Endometrial microvascular endothelial cells (primary cell): ENCODE data around the gene JSRP1. TPM values are rescaled to one million over a fixed set of nuclear protein-coding genes. Genes with fewer than 3 reads are reported as not detected.
"Not testable (repeated sequence)": the region's sequence is repeated elsewhere in the genome, so short reads cannot be mapped to it uniquely, and the experiment has no call there.

Experiments
- in situ Hi-C: cut with HindIII; loops from 2 replicates; pipeline ENCODE4 v1.10.0; 2017; ENCODE audit warnings: low sequenced_read_pairs, low pct_unique_long_range_greater_than_20kb; ENCODE audit errors: inconsistent ontology term
- total RNA-seq: library from RNA; depleted of rRNA; stranded (reverse); fragments of >200 nt; gene quantifications from one replicate; pipeline ENCODE4 v1.2.3, GENCODE V29; 2015; ENCODE audit errors: inconsistent ontology term

The JSRP1 gene
- total RNA-seq, 1 donor from 2014 or later, result not detected

DNA sequence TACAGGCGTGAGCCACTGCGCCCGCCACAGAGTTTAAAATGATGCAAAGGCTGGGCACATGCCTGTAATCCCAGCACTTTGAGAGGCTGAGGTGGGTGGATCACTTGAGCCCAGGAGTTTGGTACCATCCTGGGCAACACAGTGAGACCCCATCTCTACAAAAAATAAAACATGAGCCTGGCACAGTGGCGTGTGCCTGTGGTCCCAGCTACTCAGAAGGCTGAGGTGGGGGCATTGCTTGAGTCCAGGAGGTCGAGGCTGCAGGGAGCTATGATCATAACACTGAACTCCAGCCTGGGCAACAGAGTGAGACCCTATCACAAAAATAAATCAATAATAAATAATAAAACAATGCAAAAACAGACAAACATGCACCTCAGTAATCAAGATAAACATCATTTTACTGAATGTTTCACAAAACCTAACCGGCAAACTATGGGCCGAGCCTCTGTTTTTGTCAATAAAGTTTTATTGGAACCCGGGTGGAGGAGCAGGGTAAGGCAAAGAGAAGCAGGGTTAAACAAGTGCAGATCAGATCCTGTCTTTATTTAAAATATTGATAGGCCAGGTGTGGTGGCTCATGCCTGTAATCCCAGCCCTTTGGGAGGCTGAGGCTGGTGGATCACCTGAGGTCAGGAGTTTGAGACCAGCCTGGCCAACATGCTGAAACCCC is 27.8 kb upstream of the JSRP1 start:
- in situ Hi-C loops, result no loop called here

DNA sequence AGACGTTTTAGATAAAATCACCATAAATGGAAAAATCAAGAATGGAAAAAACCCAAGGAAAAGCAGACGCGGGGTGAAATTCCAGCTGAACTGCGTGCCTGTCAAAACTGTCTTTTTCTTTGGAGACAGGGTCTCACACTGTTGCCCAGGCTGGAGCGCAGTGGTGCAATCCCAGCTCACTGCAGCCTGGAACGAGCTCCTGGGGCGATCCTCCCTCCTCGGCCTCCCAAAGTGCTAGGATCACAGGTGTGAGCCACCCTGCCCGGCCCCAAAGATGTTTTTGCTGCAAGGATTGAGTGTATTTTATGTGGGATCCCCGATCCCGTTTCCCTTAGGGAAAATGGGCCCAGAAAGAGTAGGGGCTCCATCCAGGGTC is 26.6 kb upstream of the JSRP1 start:
- in situ Hi-C loops, result no loop called here

DNA sequence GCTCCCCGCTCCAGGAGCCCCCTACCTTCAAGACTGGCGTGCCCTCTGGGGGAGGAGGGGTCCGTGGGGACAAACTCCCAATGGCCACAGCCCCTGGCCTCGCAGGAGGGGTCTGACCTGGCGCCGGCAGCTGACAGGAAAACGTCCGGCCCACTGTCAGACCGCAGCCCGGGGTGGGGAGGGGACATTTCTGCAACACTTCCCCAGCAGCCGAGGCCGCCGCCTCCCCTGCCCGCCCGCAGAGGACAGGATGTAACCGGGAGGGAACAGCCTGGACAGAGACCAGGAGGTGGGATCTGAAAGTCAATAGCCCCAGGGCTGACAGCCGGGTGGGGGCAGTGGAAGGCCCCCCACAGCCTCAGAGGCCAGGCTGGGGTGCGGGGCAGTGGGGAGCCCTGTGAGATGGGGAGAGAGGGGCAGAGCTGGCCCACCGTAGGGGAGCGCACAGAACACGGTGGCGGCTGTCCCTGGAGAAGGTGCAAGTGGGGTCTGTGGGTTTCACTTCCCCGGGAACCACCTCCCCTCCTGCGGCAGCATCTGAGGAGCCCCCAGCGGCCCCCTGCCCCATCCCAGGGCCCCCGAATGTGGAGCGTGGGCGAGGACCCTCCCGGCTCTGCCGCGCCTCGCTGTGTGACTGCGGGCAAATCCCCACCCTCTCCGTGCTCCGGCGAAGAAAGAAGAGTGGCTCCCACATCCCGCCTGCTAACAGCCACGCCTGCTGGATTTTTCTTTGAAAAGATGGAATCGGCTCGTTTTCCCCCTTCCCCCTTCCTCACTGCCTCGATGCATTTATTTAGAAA is 26.0 kb upstream of the JSRP1 start, which contains the start of gene PEAK3:
Gene PEAK3, minus strand, starts transcription at position 114 of the 800 bp plus-strand sequence. CDS start 1,244 bp downstream, outside the sequence.
- in situ Hi-C loops, result no loop called here

DNA sequence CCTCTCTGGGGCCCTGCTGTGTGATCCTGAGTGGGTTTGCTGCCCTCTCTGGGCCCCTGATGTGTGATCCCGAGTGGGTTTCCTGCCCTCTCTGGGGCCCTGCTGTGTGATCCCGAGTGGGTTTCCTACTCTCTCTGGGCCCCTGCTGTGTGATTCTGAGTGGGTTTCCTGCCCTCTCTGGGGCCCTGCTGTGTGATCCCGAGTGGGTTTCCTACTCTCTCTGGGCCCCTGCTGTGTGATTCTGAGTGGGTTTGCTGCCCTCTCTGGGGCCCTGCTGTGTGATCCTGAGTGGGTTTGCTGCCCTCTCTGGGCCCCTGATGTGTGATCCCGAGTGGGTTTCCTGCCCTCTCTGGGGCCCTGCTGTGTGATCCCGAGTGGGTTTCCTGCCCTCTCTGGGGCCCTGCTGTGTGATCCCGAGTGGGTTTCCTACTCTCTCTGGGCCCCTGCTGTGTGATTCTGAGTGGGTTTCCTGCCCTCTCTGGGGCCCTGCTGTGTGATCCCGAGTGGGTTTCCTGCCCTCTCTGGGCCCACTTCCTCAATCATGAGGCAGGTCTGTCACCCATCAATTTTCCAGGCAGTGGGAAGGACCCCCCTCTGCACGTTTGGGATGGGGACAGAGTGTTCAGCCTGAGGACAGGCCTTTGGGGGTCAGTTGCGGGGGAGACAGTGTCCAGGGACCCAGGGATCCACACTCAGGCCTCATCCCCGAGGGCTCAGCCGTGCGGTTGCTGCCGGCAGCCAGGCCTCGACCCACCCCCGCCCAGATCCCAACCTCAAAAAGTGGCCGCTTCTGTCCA is 25.2 kb upstream of the JSRP1 start:
- in situ Hi-C loops, result not testable (repeated sequence)

DNA sequence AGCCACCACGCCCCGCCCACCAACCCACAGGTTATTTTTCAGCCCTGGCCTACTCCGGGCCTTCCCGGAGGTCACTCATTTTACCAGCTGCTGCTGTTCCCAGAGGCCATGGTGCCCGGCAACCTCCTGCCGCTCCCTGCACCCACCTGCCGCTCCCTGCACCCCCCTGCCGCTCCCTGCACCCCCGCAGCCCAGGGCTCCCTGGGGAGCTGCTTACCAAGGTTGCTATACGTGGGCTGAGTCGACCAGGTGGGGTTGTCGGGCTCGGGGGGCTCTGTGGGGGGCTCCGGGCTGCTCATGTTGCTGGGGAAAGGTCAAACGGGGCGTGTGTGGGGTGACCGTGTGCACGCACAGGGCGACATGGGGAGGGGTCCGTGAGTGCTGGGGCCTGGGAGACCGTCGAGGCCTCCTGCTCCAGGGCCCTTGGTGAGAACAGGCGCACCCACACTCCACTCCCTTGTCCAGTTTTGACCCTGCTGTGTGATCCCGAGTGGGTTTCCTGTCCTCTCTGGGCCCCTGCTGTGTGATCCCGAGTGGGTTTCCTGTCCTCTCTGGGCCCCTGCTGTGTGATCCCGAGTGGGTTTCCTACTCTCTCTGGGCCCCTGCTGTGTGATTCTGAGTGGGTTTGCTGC is 24.5 kb upstream of the JSRP1 start:
- in situ Hi-C loops, result no loop called here

DNA sequence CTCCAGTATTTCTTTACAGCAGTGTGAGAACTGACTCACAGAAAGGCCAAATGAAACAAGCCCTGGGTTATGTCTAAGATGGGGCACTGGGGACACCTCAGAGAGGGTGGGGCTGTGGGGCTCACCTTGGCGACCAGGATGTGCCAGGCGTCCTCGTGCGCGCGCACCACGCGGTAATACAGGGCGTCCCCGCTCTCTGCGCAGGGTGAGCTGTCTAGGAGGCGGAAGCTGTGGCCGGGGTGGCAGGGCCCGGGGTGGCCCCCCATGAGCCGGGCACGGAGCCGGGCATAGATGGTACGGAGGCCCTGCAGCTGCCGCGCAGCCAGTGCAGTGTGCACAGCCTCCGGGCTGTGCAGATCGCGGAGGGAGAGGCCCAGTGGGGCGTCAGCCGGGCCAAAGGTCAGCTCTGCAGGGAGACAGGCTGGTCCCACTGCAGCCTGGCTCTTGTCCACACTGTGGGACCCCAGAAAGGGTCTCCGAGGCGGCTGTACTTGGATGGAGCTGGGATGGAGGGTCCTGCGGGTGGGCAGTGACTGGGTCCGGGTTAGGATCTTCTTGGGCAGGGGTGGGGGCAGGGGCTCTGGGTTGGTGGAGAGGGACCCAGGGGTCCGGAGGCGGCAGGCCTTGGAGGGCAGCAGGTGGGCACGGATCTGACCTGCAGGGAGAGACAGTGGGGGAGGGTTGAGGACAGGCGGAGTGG is 22.4 kb upstream of the JSRP1 start:
- in situ Hi-C loops, result no loop called here

DNA sequence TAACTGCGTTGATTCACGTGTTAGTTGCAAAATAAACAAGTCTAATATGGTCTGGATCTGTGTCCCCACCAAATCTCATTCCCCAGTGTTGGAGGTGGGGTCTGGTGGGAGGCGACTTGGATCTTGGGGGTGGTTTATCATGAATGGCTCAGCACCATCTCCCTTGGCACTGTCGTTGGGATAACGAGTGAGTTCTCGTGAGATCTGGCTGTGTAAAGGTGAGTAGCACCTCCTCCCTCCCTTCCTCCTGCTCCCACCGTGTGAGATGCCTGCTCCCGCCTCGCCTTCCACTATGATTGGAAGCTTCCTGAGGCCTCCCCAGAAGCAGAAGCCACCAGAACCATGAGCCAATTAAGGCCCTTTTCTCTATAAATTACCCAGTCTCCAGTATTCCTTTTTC is 20.9 kb upstream of the JSRP1 start:
- in situ Hi-C loops, result no loop called here

DNA sequence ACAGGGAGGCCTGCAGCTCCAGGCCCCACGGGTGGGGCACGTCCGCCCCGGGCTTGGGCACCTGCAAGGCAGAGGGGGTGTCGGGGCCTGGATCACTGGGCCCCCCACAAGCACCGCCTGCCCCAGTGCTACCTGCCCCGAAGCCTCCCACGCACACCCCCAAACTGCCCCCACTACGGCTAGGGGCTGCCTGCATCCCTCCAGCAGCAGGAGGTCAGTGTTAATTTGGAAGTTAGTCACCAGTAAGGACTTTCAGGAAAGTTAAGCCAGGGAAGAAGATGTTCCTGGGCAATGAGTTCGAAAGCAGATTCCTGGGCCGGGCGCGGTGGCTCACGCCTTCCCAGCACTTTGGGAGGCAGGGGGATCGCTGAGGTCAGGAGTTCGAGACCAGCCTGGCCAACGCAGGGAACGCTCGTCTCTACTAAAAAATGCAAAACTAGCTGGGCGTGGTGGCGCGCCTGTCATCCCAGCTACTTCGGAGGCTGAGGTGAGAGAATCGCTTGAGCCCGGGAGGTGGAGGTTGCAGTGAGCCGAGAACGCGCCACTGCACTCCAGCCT is 20.3 kb upstream of the JSRP1 start:
- in situ Hi-C loops, result no loop called here

DNA sequence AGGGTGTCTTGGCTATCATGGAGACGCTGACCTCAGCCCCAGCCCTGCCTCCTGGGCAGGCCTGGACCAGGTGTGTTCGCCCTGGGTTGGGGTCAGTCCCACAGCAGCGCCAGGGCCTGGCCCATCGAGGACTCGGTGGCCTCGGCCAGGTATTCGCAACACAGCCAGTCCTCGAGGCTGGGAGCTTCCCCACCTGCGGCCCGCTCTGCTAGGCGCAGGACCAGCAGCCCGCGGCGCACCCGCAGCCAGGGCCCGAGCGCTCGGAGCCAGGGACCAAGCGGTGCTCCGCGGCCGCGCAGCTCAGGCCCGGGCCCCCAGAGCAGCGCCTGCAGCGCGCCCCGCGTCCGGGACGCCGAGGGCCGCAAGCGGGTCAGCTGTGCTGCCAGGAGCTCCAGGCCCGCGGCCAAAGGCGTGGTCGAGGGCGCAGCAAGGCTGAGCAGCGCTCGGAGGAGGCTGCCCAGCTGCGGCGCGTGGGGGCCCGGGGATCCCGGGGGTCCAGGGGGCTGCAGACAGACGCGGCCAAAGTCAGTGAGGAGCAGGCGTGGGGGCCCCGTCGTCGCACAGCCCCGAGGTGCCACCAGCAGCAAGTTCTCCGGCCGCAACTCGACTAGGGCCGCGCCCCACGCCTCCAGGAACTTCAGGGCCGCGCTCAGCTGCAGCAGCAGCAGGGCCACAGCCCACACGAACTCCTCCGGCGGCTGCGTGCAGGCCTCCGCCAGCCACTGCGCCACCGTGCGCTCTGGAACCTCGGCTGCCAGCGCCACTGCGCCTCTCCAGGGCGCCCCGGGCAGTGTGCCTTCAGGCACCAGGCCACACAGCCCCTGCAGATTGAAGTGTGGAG is 19.6 kb upstream of the JSRP1 start:
- in situ Hi-C loops, result no loop called here

DNA sequence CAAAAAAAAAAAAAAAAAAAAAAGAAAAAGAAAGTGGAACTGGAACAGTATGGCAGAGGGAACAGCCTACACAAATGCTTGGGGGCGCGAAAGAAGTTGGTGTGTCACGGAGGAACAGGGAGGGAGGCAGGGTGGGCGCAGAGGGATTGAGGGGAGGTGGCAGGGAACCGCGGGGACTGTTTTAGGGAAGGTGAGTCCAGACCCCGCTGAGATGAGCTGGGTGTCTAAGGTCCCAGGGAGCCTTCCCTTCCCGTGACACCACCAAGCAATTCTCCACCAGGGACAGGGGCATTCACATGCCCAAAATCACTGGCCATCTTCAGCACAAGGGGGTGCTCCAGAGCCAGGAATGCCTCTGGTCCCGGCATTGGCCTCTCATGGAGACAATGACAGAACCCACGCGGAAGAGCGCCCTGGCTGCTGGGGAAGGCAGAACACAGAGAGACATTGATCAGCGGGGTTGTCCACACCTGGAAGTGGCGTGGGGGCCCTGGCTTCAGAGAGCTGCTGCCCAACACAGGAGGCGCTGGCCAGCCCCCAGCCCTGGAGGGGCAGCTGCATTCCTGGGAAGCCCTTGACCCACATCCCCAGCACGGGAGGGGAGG is 18.8 kb upstream of the JSRP1 start:
- in situ Hi-C loops, result no loop called here

DNA sequence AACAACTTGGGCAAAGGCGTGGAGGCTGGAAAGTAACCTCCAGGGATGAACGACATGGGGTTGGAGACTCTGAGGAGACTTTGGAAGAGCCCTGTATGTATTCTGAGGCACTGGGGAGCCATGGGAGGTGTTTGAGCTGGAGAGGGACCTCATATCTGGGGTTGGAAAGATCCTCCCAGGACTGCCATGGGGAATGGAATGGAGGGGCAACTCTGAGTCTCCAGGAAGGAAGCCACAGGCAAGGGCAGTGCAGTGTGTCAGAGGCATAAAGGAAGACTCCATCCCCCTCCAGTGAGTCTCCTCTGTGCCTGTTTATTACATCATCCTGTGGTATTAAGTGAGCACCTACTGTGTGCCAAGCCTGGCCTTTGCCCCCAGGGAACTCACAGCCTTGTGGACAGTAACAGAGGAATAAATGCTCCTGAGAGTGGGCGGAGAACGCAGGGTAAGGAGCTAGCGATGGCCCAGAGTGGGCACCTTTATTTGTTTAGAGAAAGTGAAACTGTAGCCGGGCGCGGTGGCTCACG is 18.0 kb upstream of the JSRP1 start:
- in situ Hi-C loops, result no loop called here

DNA sequence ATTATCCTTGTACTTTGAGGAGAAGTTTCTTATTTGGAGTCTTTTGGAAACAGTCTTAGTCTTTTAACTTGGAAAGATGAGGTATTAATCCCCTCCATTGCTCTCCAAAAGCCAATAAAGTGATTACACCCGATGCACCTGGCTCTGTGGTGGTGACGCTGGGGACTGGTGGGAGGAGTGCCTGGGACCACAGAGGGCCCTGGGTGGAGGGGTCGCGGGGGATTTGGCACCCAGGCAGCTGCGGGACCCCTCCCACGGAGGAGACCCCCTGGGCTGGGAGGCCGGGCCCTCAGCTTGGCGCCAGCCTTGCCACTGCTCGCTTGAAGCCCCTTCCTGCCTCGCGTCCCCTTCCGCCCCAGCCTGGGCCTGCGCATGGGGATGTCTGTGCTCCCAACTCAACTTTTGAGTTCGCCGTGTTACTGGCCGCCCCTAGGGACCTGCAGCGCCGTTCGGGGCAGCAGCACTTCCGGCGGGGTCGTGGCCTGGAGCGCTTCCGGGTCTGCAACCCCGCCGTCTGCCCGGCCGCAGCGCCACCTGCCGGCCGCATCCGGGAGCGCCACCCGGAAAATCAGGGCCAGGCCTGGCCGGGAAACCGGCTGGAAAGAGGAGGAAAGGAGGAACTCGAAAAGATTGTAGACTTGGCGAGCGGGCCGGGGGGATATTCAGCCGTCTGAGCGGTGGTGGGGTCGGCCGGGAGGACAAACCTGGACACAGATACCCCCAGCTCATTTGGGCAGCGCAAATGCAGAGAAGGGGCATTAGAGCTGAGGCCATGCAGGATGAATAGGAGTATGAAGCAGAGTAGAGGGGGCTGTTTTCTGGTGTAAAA is 17.4 kb upstream of the JSRP1 start:
- in situ Hi-C loops, result no loop called here

DNA sequence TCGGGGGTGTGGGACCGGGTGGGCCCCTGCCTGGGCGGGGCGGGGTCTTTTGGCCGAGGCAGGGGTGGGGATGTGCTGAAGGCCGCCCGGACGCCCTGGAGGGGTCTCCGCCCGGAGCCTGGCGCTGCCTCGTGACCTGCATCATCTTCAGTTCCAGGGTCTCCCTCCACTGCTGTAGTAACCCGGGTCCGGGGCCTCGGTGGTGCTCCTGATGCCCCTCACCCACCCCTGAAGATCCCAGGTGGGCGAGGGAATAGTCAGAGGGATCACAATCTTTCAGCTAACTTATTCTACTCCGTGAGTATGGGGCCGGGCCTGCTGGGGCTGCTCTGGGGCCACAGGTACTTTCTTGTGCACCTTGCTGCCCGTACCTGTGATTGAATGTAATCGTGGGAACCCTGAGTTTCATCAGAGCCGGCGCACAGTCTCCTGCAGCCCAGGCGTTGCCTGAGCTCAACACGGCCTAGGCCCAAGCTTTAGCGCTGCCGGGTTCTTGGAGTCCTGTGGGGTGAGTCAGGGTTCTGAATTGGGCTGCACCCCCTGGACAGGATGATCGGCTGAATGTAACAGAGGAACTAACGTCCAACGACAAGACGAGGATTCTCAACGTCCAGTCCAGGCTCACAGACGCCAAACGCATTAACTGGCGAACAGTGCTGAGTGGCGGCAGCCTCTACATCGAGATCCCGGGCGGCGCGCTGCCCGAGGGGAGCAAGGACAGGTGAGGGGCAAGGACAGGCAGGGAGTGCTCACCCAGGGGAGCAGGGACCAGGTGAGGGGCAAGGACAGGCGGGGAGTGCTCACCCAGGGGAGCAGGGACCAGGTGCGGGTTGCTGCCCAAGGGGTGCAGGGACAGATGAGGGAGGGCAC is 15.3 kb upstream of the JSRP1 start:
- in situ Hi-C loops, result no loop called here

DNA sequence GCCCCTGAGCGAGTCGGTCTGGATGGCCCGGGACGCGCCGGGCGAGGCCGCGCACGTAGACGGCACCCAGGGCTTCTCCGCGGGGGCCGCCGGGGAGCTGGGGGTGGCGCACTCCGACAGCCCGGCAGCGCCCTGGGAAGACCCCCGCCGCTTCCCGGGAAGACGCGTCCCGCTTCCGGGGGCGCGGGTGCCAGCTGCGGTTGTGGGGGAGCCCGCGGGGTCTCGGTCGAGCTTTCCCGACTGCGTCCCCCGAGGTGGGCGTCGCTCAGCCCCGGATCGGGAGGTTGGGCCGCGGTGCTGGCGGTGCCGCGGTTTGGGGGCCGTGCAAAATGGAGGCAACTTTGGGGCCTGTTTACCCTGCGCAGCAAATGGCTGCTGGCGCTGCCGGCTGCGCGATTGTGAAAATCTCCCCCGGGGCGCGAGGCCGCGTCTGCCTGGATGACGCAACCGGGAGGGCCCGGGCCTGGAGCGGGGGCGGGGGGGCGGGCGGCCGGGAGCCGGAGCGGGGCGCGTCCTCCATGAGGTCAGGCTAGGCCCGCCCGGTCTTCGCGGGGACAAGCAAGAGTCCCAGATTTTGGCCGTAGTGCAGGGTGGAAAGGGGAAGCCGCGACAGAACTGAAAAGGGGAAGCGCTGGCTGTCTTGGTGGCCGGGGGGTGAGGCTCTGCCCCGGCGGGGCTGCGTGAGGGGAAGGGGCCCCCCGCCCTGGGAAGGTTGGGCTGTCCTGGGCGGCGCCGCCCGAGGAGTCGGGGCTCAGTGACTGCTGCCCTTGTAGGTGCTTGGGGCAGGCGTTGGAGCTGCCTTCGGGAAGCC is 14.4 kb upstream of the JSRP1 start:
- in situ Hi-C loops, result no loop called here

DNA sequence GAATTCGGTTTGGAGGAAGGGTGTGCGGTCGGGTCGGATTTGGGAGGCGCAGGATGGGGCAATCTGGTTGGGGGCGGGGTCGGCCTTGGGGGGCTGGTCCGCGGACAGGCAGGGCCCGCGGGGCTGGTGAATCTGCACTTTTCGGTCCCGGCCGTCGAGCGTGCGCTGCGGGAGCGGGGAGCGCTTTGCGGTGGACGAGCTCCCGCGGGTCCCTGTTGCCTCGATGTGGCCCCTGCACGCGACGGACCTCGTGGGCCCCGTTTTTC is 13.9 kb upstream of the JSRP1 start:
- in situ Hi-C loops, result no loop called here
